Activated T-cell treated with anti-CD3 and anti-CD28 coated beads for 1 hour (primary cell): Measurements from ENCODE around the gene TNFSF9.
"Not testable (repeated sequence)": the region's sequence is repeated elsewhere in the genome, so short reads cannot be mapped to it uniquely, and the experiment has no call there.

Source experiments
- DNase-seq: peaks from one replicate; pipeline ENCODE4 v3.0.0-alpha.2; 2020; ENCODE audit warnings: low read depth

The TNFSF9 gene

GRCh38 chr19:6508028-6508771, 22.6 kb upstream of the TNFSF9 start:
- DNase-seq: not testable (repeated sequence)

GRCh38 chr19:6509118-6509971, 21.5 kb upstream of the TNFSF9 start:
- DNase-seq: no peak

- DNase-seq: no peak
These were observed 20.2 kb upstream of the TNFSF9 start for GRCh38 chr19:6510618-6511017.

- no peak for DNase-seq
These were observed 16.7 kb upstream of the TNFSF9 start for GRCh38 chr19:6514089-6514488.

- DNase-seq: no peak
These were observed 15.8 kb upstream of the TNFSF9 start for GRCh38 chr19:6514926-6515544.

- DNase-seq: peak; percentile 48
These were observed 14.7 kb upstream of the TNFSF9 start for GRCh38 chr19:6516018-6516658.

- DNase-seq: peak; percentile 96
These were observed 14.1 kb upstream of the TNFSF9 start for GRCh38 chr19:6516659-6517291.

GRCh38 chr19:6518145-6518911, 12.5 kb upstream of the TNFSF9 start:
- no peak for DNase-seq

- no peak for DNase-seq
These were observed 11.5 kb upstream of the TNFSF9 start for GRCh38 chr19:6519289-6519688.

- DNase-seq: peak; percentile 33
These were observed 8.8 kb upstream of the TNFSF9 start for GRCh38 chr19:6521718-6522646.

- DNase-seq: no peak
These were observed 8.1 kb upstream of the TNFSF9 start for GRCh38 chr19:6522712-6523111.

GRCh38 chr19:6524311-6524710, 6.5 kb upstream of the TNFSF9 start:
- no peak for DNase-seq

GRCh38 chr19:6527893-6528543, 2.8 kb upstream of the TNFSF9 start:
- no peak for DNase-seq

- no peak for DNase-seq
These were observed 2.2 kb upstream of the TNFSF9 start for GRCh38 chr19:6528544-6529121.

GRCh38 chr19:6529351-6529750, 1.5 kb upstream of the TNFSF9 start:
- no peak for DNase-seq

- no peak for DNase-seq
These were observed 865 bp upstream of the TNFSF9 start for GRCh38 chr19:6529937-6530385.

GRCh38 chr19:6531163-6531955, 533 bp downstream of the TNFSF9 start:
- no peak for DNase-seq

- DNase-seq: no peak
These were observed 1.1 kb downstream of the TNFSF9 start for GRCh38 chr19:6531956-6532243.
